Measurements from ENCODE around the gene NCL.
"Not testable (repeated sequence)": the region's sequence is repeated elsewhere in the genome, so short reads cannot be mapped to it uniquely, and the experiment has no call there.

NCL gene

GRCh38 chr2:231430437-231430836 lies 33.8 kb downstream of the NCL start:
- not testable (repeated sequence) for DNase-seq (ENCODE audit: low spot score)

- no peak for DNase-seq (ENCODE audit: low spot score)
Observed at GRCh38 chr2:231429901-231430300, 34.4 kb downstream of the NCL start.

- DNase-seq (ENCODE audit: low spot score), result no peak
Observed at GRCh38 chr2:231429152-231429551, 35.1 kb downstream of the NCL start.

GRCh38 chr2:231427116-231427515 lies 37.2 kb downstream of the NCL start:
- DNase-seq (ENCODE audit: low spot score), result no peak

GRCh38 chr2:231425811-231426703 lies 38.2 kb downstream of the NCL start:
- DNase-seq (ENCODE audit: low spot score), result no peak

GRCh38 chr2:231425291-231425810 lies 38.9 kb downstream of the NCL start:
- DNase-seq (ENCODE audit: low spot score), result no peak

GRCh38 chr2:231423176-231423575 lies 41.1 kb downstream of the NCL start:
- DNase-seq (ENCODE audit: low spot score), result no peak

- no peak for DNase-seq (ENCODE audit: low spot score)
Observed at GRCh38 chr2:231422056-231422455, 42.2 kb downstream of the NCL start.

GRCh38 chr2:231421051-231421580 lies 43.2 kb downstream of the NCL start:
- DNase-seq (ENCODE audit: low spot score), result no peak

- no peak for DNase-seq (ENCODE audit: low spot score)
Observed at GRCh38 chr2:231418820-231419640, 45.3 kb downstream of the NCL start.

- no peak for DNase-seq (ENCODE audit: low spot score)
Observed at GRCh38 chr2:231415029-231415428, 49.3 kb downstream of the NCL start.

- no peak for DNase-seq (ENCODE audit: low spot score)
Observed at GRCh38 chr2:231413921-231414476, 50.3 kb downstream of the NCL start.

- DNase-seq (ENCODE audit: low spot score), result no peak
Observed at GRCh38 chr2:231413456-231413855, 50.8 kb downstream of the NCL start.

- no peak for DNase-seq (ENCODE audit: low spot score)
Observed at GRCh38 chr2:231412618-231412963, 51.7 kb downstream of the NCL start.

GRCh38 chr2:231411831-231412617 lies 52.3 kb downstream of the NCL start:
- DNase-seq (ENCODE audit: low spot score), result peak; percentile 72

GRCh38 chr2:231411237-231411636 lies 53.0 kb downstream of the NCL start:
- no peak for DNase-seq (ENCODE audit: low spot score)

GRCh38 chr2:231410293-231411004 lies 53.8 kb downstream of the NCL start:
- DNase-seq (ENCODE audit: low spot score), result no peak

- no peak for DNase-seq (ENCODE audit: low spot score)
Observed at GRCh38 chr2:231409776-231410175, 54.5 kb downstream of the NCL start.

GRCh38 chr2:231408304-231408703 lies 56.0 kb downstream of the NCL start:
- DNase-seq (ENCODE audit: low spot score), result not testable (repeated sequence)

- DNase-seq (ENCODE audit: low spot score), result not testable (repeated sequence)
Observed at GRCh38 chr2:231407686-231408085, 56.6 kb downstream of the NCL start.
